ENCODE measurements around the gene OR11A1. TPM values are rescaled to one million over a fixed set of nuclear protein-coding genes. Genes with fewer than 3 reads are reported as not detected.

The OR11A1 gene
- total RNA-seq, 1 donor, result not detected

- H3K4me2 ChIP-seq (ENCODE audit: insufficient read depth, low read length), result no peak overlapping the region
- no peaks in the 10 kb centered on the region for H4K20me1 ChIP-seq (ENCODE audit: insufficient read depth, low read length)
- no peaks in the 10 kb centered on the region for H3K36me3 ChIP-seq (ENCODE audit: insufficient read depth, low read length)
- no peaks in the 10 kb centered on the region for H3K9me3 ChIP-seq (ENCODE audit: low read depth, low read length)
- no peak overlapping the region for H2AFZ ChIP-seq (ENCODE audit: low read length)
- H3K79me2 ChIP-seq (ENCODE audit: insufficient read depth, low read length), result no peaks in the 10 kb centered on the region
- H3K4me1 ChIP-seq (ENCODE audit: insufficient read depth, low read length), result no peaks in the 10 kb centered on the region
- no peak overlapping the region for H3K27ac ChIP-seq (ENCODE audit: low read depth, low read length)
- no peak for TF ChIP-seq CTCF (IDR thresholded peaks at IDR 0.05; ENCODE audit: extremely low read depth, low read depth, low read length)
- H3K27me3 ChIP-seq (ENCODE audit: insufficient read depth, low read length), result no peaks in the 10 kb centered on the region
- DNase-seq (ENCODE audit: insufficient read length, low spot score, missing footprints), result no peak
- H3K4me3 ChIP-seq (ENCODE audit: insufficient read depth, low read length), result no peak overlapping the region
Measured at GRCh38 chr6:29489286-29489685, 32.4 kb upstream of the OR11A1 start.

GRCh38 chr6:29488874-29489273 lies 32.0 kb upstream of the OR11A1 start:
- no peak for DNase-seq (ENCODE audit: insufficient read length, low spot score, missing footprints)
- H3K27ac ChIP-seq (ENCODE audit: low read depth, low read length), result no peak overlapping the region
- H2AFZ ChIP-seq (ENCODE audit: low read length), result no peak overlapping the region
- no peaks in the 10 kb centered on the region for H3K36me3 ChIP-seq (ENCODE audit: insufficient read depth, low read length)
- no peaks in the 10 kb centered on the region for H4K20me1 ChIP-seq (ENCODE audit: insufficient read depth, low read length)
- no peaks in the 10 kb centered on the region for H3K9me3 ChIP-seq (ENCODE audit: low read depth, low read length)
- H3K4me3 ChIP-seq (ENCODE audit: insufficient read depth, low read length), result no peak overlapping the region
- H3K27me3 ChIP-seq (ENCODE audit: insufficient read depth, low read length), result no peaks in the 10 kb centered on the region
- H3K4me1 ChIP-seq (ENCODE audit: insufficient read depth, low read length), result no peaks in the 10 kb centered on the region
- TF ChIP-seq CTCF (IDR thresholded peaks at IDR 0.05; ENCODE audit: extremely low read depth, low read depth, low read length), result no peak
- H3K4me2 ChIP-seq (ENCODE audit: insufficient read depth, low read length), result no peak overlapping the region
- no peaks in the 10 kb centered on the region for H3K79me2 ChIP-seq (ENCODE audit: insufficient read depth, low read length)

GRCh38 chr6:29487660-29488059 lies 30.8 kb upstream of the OR11A1 start, which contains the start of gene MAS1L:
Gene MAS1L (minus strand): TSS chr6:29487956. CDS start chr6:29487902, 54 bp downstream.
- no peaks in the 10 kb centered on the region for H3K36me3 ChIP-seq (ENCODE audit: insufficient read depth, low read length)
- no peak within 1 kb of the TSS for H3K4me2 ChIP-seq (ENCODE audit: insufficient read depth, low read length)
- H3K4me1 ChIP-seq (ENCODE audit: insufficient read depth, low read length), result no peaks in the 10 kb centered on the region
- no peaks in the 10 kb centered on the region for H3K79me2 ChIP-seq (ENCODE audit: insufficient read depth, low read length)
- H2AFZ ChIP-seq (ENCODE audit: low read length), result no peak within 1 kb of the TSS
- no peaks in the 10 kb centered on the region for H4K20me1 ChIP-seq (ENCODE audit: insufficient read depth, low read length)
- H3K27me3 ChIP-seq (ENCODE audit: insufficient read depth, low read length), result no peaks in the 10 kb centered on the region
- no peak for DNase-seq (ENCODE audit: insufficient read length, low spot score, missing footprints)
- H3K9me3 ChIP-seq (ENCODE audit: low read depth, low read length), result no peaks in the 10 kb centered on the region
- TF ChIP-seq CTCF (IDR thresholded peaks at IDR 0.05; ENCODE audit: extremely low read depth, low read depth, low read length), result no peak
- H3K4me3 ChIP-seq (ENCODE audit: insufficient read depth, low read length), result no peak within 1 kb of the TSS
- no peak within 1 kb of the TSS for H3K27ac ChIP-seq (ENCODE audit: low read depth, low read length)

- H3K4me1 ChIP-seq (ENCODE audit: insufficient read depth, low read length), result no peaks in the 10 kb centered on the region
- H3K36me3 ChIP-seq (ENCODE audit: insufficient read depth, low read length), result no peaks in the 10 kb centered on the region
- no peaks in the 10 kb centered on the region for H3K27me3 ChIP-seq (ENCODE audit: insufficient read depth, low read length)
- no peak overlapping the region for H3K27ac ChIP-seq (ENCODE audit: low read depth, low read length)
- no peak for DNase-seq (ENCODE audit: insufficient read length, low spot score, missing footprints)
- no peaks in the 10 kb centered on the region for H3K79me2 ChIP-seq (ENCODE audit: insufficient read depth, low read length)
- no peak overlapping the region for H2AFZ ChIP-seq (ENCODE audit: low read length)
- no peak for TF ChIP-seq CTCF (IDR thresholded peaks at IDR 0.05; ENCODE audit: extremely low read depth, low read depth, low read length)
- H4K20me1 ChIP-seq (ENCODE audit: insufficient read depth, low read length), result no peaks in the 10 kb centered on the region
- no peak overlapping the region for H3K4me3 ChIP-seq (ENCODE audit: insufficient read depth, low read length)
- H3K4me2 ChIP-seq (ENCODE audit: insufficient read depth, low read length), result no peak overlapping the region
- H3K9me3 ChIP-seq (ENCODE audit: low read depth, low read length), result no peaks in the 10 kb centered on the region
Measured at GRCh38 chr6:29487131-29487530, 30.3 kb upstream of the OR11A1 start.

All from osteoblast (primary cell).